ENCODE results near the gene NDUFB10. TPM values are rescaled to one million over a fixed set of nuclear protein-coding genes. Genes with fewer than 3 reads are reported as not detected.

The NDUFB10 gene
- polyA plus RNA-seq, 1 donor from 2014 or later: 217 TPM

- no peak for TF ChIP-seq SMC3 (conservative IDR thresholded peaks at IDR 0.05; ENCODE audit: poor library complexity)
- TF ChIP-seq, protein P1, sequence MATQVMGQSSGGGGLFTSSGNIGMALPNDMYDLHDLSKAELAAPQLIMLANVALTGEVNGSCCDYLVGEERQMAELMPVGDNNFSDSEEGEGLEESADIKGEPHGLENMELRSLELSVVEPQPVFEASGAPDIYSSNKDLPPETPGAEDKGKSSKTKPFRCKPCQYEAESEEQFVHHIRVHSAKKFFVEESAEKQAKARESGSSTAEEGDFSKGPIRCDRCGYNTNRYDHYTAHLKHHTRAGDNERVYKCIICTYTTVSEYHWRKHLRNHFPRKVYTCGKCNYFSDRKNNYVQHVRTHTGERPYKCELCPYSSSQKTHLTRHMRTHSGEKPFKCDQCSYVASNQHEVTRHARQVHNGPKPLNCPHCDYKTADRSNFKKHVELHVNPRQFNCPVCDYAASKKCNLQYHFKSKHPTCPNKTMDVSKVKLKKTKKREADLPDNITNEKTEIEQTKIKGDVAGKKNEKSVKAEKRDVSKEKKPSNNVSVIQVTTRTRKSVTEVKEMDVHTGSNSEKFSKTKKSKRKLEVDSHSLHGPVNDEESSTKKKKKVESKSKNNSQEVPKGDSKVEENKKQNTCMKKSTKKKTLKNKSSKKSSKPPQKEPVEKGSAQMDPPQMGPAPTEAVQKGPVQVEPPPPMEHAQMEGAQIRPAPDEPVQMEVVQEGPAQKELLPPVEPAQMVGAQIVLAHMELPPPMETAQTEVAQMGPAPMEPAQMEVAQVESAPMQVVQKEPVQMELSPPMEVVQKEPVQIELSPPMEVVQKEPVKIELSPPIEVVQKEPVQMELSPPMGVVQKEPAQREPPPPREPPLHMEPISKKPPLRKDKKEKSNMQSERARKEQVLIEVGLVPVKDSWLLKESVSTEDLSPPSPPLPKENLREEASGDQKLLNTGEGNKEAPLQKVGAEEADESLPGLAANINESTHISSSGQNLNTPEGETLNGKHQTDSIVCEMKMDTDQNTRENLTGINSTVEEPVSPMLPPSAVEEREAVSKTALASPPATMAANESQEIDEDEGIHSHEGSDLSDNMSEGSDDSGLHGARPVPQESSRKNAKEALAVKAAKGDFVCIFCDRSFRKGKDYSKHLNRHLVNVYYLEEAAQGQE (IDR thresholded peaks at IDR 0.05; ENCODE audit: borderline replicate concordance): no peak
- TF ChIP-seq RAD21 (conservative IDR thresholded peaks at IDR 0.05): no peak
- TF ChIP-seq EP300 (conservative IDR thresholded peaks at IDR 0.05; ENCODE audit: poor library complexity, severe bottlenecking): no peak
- TF ChIP-seq, protein P2, sequence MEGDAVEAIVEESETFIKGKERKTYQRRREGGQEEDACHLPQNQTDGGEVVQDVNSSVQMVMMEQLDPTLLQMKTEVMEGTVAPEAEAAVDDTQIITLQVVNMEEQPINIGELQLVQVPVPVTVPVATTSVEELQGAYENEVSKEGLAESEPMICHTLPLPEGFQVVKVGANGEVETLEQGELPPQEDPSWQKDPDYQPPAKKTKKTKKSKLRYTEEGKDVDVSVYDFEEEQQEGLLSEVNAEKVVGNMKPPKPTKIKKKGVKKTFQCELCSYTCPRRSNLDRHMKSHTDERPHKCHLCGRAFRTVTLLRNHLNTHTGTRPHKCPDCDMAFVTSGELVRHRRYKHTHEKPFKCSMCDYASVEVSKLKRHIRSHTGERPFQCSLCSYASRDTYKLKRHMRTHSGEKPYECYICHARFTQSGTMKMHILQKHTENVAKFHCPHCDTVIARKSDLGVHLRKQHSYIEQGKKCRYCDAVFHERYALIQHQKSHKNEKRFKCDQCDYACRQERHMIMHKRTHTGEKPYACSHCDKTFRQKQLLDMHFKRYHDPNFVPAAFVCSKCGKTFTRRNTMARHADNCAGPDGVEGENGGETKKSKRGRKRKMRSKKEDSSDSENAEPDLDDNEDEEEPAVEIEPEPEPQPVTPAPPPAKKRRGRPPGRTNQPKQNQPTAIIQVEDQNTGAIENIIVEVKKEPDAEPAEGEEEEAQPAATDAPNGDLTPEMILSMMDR (IDR thresholded peaks at IDR 0.05; ENCODE audit: poor library complexity, severe bottlenecking): no peak
- no peak for TF ChIP-seq TAF1 (IDR thresholded peaks at IDR 0.05; ENCODE audit: low read depth)
- Histone ChIP-seq H2AFZ (ENCODE audit: low read depth, low read length) (peak overlapping the region; percentile 62), H3K4me3 (ENCODE audit: low read length) (peak overlapping the region; percentile 86), H4K20me1 (ENCODE audit: insufficient read depth) (no peaks in the 10 kb centered on the region), H3K79me2 (replicated peaks; ENCODE audit: insufficient read depth, low read length) (no peaks in the 10 kb centered on the region), H3F3A (ENCODE audit: insufficient read depth, low read length, poor library complexity, severe bottlenecking) (no peaks in the 10 kb centered on the region), H3K9me3 (ENCODE audit: low read length) (no peaks in the 10 kb centered on the region), H3K9ac (ENCODE audit: low read length) (peak overlapping the region; percentile 76), H3K27ac (ENCODE audit: low read length) (no peak overlapping the region), H3K9me2 (ENCODE audit: insufficient read depth, low read length) (no peaks in the 10 kb centered on the region), H3K36me3 (ENCODE audit: insufficient read depth, low read length) (no peaks in the 10 kb centered on the region), H3K27me3 (ENCODE audit: insufficient read depth, low read depth, low read length) (no peaks in the 10 kb centered on the region), H3K4me2 (ENCODE audit: low read length) (peak overlapping the region; percentile 72)
Measured at GRCh38 chr16:1942047-1942809, 17.1 kb upstream of the NDUFB10 start.

DNA sequence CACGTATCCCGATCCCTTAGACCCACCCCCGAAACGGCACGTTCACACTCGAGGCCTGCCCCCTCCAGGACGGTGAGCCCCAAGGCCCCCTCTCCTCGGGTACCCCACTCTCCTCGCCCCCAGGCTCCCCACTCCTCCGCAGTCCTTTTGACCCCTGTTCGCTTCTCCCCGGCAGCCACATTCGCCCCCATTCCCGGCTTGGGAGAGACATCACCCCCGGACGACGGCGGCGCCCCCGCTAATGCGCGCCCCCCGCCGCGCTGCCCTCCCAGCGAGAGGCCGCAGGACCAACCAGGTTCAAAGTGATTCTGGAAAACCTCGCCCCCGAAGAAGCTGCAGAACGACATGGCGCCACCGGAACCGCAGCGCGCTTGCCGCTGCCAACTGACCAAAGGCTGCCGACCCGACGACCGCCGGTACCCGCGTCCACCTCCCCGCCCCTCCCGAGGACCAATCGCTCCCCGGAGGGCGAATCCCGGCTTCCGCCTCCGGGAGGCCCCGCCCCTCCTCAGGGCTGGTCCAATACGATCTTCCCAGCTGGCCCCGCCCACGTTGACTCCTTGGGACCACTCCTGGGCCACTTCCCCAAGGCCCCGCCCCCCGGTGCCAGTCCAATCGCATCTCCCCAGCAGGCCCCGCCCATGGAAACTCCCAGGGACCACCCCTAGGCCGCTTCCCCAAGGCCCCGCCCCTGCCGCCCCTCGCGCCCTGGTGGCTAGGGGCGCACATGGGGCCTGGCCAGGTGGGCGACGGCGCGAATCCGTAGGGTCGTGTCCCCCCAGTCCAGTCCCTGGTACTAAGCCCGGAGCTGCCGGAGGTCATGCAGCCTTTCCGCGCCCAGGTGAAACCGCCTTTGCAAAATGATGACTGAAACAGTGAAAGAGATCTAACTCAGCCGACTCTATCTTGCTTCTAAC, 16.3 kb upstream of the NDUFB10 start, which contains the start of gene MSRB1:
TSS of gene MSRB1 (minus strand) at position 390 of the 917 bp plus-strand sequence. CDS start at position 347, 43 bp downstream.
- H3F3A ChIP-seq (ENCODE audit: insufficient read depth, low read length, poor library complexity, severe bottlenecking): no peaks in the 10 kb centered on the region
- H3K27ac ChIP-seq (ENCODE audit: low read length): peak within 1 kb of the TSS; percentile 24
- H3K27me3 ChIP-seq (ENCODE audit: insufficient read depth, low read depth, low read length): no peaks in the 10 kb centered on the region
- no peaks in the 10 kb centered on the region for H3K9me3 ChIP-seq (ENCODE audit: low read length)
- no peaks in the 10 kb centered on the region for H3K9me2 ChIP-seq (ENCODE audit: insufficient read depth, low read length)
- H3K79me2 ChIP-seq (replicated peaks; ENCODE audit: insufficient read depth, low read length): no peaks in the 10 kb centered on the region
- H3K9ac ChIP-seq (ENCODE audit: low read length): peak within 1 kb of the TSS; percentile 76
- peak within 1 kb of the TSS; percentile 62 for H2AFZ ChIP-seq (ENCODE audit: low read depth, low read length)
- peak within 1 kb of the TSS; percentile 86 for H3K4me3 ChIP-seq (ENCODE audit: low read length)
- peak; percentile 67 for TF ChIP-seq TAF1 (IDR thresholded peaks at IDR 0.05; ENCODE audit: low read depth)
- TF ChIP-seq MXI1 (conservative IDR thresholded peaks at IDR 0.05; ENCODE audit: poor library complexity, severe bottlenecking): peak; percentile 55
- TF ChIP-seq SMC3 (conservative IDR thresholded peaks at IDR 0.05; ENCODE audit: poor library complexity): no peak
- TF ChIP-seq, protein P2 (IDR thresholded peaks at IDR 0.05; ENCODE audit: poor library complexity, severe bottlenecking): peak; percentile 28
- TF ChIP-seq, protein P1 (IDR thresholded peaks at IDR 0.05; ENCODE audit: borderline replicate concordance): no peak
- TF ChIP-seq EZH2 (IDR thresholded peaks at IDR 0.05; ENCODE audit: borderline replicate concordance, insufficient read depth, low read length, poor library complexity, severe bottlenecking): no peak
- TF ChIP-seq RAD21 (conservative IDR thresholded peaks at IDR 0.05): no peak
- TF ChIP-seq POLR2AphosphoS5 (IDR thresholded peaks at IDR 0.05): peak; percentile 80
- TF ChIP-seq EP300 (conservative IDR thresholded peaks at IDR 0.05; ENCODE audit: poor library complexity, severe bottlenecking): no peak
- no peaks in the 10 kb centered on the region for H4K20me1 ChIP-seq (ENCODE audit: insufficient read depth)
- H3K4me2 ChIP-seq (ENCODE audit: low read length): peak within 1 kb of the TSS; percentile 72
- H3K36me3 ChIP-seq (ENCODE audit: insufficient read depth, low read length): no peaks in the 10 kb centered on the region
